HepG2 (cell line): ENCODE results near the gene MAN2B2. TPM values are rescaled to one million over a fixed set of nuclear protein-coding genes. Genes with fewer than 3 reads are reported as not detected.

Source experiments
- DPF2 ChIP-seq: sonication (generic); formaldehyde crosslinking; IDR thresholded peaks from 2 replicates; pipeline ENCODE4 v1.4.0; 2020; ENCODE audit warnings: mild to moderate bottlenecking, low read depth, missing genetic modification reagents, borderline replicate concordance
- IRF9 ChIP-seq: sonication (generic); formaldehyde crosslinking; IDR thresholded peaks from 2 replicates; pipeline ENCODE4 v1.8.0; 2022; ENCODE audit warnings: missing genetic modification reagents, mild to moderate bottlenecking, borderline replicate concordance
- KLF12 ChIP-seq: sonication (generic); formaldehyde crosslinking; IDR thresholded peaks from 2 replicates; pipeline ENCODE4 v1.4.0; 2020; ENCODE audit warnings: missing genetic modification reagents, borderline replicate concordance
- MAFK ChIP-seq, 2 experiments: IDR thresholded peaks in 1 of 2; conservative IDR thresholded peaks in 1 of 2; 2 replicates each; pipeline ENCODE4 v1.6.1; 2011; ENCODE audit warnings: improper control_type of control experiment in 2 of 2, low read length in 2 of 2
- NR2F6 ChIP-seq, 2 experiments: IDR thresholded peaks; 2 replicates each; pipeline ENCODE4 v1.6.1; 2016; ENCODE audit warnings: antibody characterized with exemption in 1 of 2, mild to moderate bottlenecking in 1 of 2
- RORA ChIP-seq: sonication (generic); formaldehyde crosslinking; IDR thresholded peaks from 2 replicates; pipeline ENCODE4 v1.5.0; 2020; ENCODE audit warnings: mild to moderate bottlenecking, missing genetic modification reagents, moderate library complexity
- ZBTB33 ChIP-seq: sonication (generic); formaldehyde crosslinking; IDR thresholded peaks from 2 replicates; pipeline ENCODE4 v1.4.0; 2020; ENCODE audit warnings: missing genetic modification reagents
- ZNF232 ChIP-seq: sonication (generic); formaldehyde crosslinking; IDR thresholded peaks from 2 replicates; pipeline ENCODE4 v1.4.0; 2020; ENCODE audit warnings: missing genetic modification reagents, borderline replicate concordance
- ZNF292 ChIP-seq: sonication (generic); formaldehyde crosslinking; IDR thresholded peaks from 2 replicates; pipeline ENCODE4 v1.8.1; 2022; ENCODE audit warnings: mild to moderate bottlenecking, low read depth, missing genetic modification reagents, borderline replicate concordance
- ZNF543 ChIP-seq: sonication (generic); formaldehyde crosslinking; IDR thresholded peaks from 2 replicates; pipeline ENCODE4 v1.4.0; 2020; ENCODE audit warnings: mild to moderate bottlenecking, missing genetic modification reagents
- ZNF713 ChIP-seq: sonication (generic); formaldehyde crosslinking; IDR thresholded peaks from 2 replicates; pipeline ENCODE4 v1.4.0; 2020; ENCODE audit warnings: mild to moderate bottlenecking, missing genetic modification reagents
- ZNF777 ChIP-seq: sonication (generic); formaldehyde crosslinking; IDR thresholded peaks from 2 replicates; pipeline ENCODE4 v1.4.0; 2020; ENCODE audit warnings: missing genetic modification reagents
- polyA plus RNA-seq, 8 experiments: library from polyadenylated mRNA; depleted of rRNA in 3 of 8; stranded (reverse) in 7 of 8; unstranded in 1 of 8; fragments of >200 nt; fragmentation: Illumina TruSeq in 4 of 8; extraction: Trizol in 4 of 8; gene quantifications; 2 replicates each; pipeline versions ENCODE4 v1.2.1 to v1.2.3, GENCODE V29; 2011 to 2016; ENCODE audit warnings: low read depth in 4 of 8, missing spikeins in 1 of 8, mixed read lengths in 1 of 8; ENCODE audit not compliant: insufficient read depth in 1 of 8
- total RNA-seq, 5 experiments: library from RNA; depleted of rRNA; stranded (reverse); fragments of >200 nt; fragmentation: Illumina TruSeq; extraction: Trizol; gene quantifications; 2 replicates each; pipeline ENCODE4 v1.2.3, GENCODE V29; 2016; ENCODE audit warnings: low read depth in 1 of 5
- TF ChIP-seq, protein P1 (sequence below): sonication (generic); formaldehyde crosslinking; IDR thresholded peaks from 2 replicates; pipeline ENCODE4 v1.5.0; 2020; ENCODE audit warnings: mild to moderate bottlenecking, missing genetic modification reagents, moderate library complexity
- TF ChIP-seq, protein P2 (sequence below): sonication (generic); formaldehyde crosslinking; IDR thresholded peaks from 2 replicates; pipeline ENCODE4 v1.4.0; 2020; ENCODE audit warnings: missing genetic modification reagents
- TF ChIP-seq, protein P3 (sequence below): sonication (generic); formaldehyde crosslinking; IDR thresholded peaks from 2 replicates; pipeline ENCODE4 v1.4.0; 2020; ENCODE audit warnings: missing genetic modification reagents
- TF ChIP-seq, protein P4 (sequence below): sonication (generic); formaldehyde crosslinking; IDR thresholded peaks from 2 replicates; pipeline ENCODE4 v1.5.0; 2020; ENCODE audit warnings: mild to moderate bottlenecking, missing genetic modification reagents, borderline replicate concordance

Gene MAN2B2
- total and polyA plus RNA-seq, 2 of the 13 experiments (the other 11 are each of a cell fraction or from before 2014, with no cell fraction given) = 4.8 to 5.4 TPM

DNA sequence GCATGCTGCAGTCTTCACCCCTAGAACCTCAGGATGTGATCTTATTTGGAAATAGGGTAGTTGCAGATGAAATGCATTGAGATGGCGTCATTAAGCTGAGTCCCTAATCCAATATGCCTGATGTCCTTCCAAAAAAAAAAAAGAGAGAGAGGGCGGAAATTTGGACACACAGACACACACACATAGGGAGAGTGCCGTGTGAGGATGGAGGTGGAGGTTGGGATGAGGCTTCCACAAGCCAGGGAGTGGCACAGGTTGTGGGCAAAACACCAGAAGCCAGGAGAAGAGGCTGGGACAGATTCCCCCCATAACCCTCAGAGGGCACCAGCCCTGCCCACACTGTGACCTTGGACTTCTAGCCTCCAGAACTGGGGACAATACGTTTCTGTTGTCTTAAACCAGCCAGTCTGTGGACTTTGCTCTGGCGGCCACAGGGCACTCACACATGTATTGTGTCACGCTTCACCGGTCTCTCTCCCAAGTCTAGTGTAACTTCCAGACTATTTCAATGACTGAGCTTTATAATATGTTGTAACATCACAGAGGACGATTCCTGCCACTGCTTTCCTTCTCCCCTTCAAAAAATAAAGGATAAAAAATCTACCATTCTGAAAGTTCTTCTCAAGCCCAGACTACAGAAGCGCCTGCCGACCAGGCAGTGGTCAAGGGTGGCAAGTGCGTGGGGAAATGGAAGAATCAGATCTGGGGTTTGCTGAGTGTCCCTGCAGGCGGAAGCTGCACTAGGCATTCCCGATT, 35.8 kb upstream of the MAN2B2 start (continued):
- no peak for TF ChIP-seq KLF12
- TF ChIP-seq, protein P1, sequence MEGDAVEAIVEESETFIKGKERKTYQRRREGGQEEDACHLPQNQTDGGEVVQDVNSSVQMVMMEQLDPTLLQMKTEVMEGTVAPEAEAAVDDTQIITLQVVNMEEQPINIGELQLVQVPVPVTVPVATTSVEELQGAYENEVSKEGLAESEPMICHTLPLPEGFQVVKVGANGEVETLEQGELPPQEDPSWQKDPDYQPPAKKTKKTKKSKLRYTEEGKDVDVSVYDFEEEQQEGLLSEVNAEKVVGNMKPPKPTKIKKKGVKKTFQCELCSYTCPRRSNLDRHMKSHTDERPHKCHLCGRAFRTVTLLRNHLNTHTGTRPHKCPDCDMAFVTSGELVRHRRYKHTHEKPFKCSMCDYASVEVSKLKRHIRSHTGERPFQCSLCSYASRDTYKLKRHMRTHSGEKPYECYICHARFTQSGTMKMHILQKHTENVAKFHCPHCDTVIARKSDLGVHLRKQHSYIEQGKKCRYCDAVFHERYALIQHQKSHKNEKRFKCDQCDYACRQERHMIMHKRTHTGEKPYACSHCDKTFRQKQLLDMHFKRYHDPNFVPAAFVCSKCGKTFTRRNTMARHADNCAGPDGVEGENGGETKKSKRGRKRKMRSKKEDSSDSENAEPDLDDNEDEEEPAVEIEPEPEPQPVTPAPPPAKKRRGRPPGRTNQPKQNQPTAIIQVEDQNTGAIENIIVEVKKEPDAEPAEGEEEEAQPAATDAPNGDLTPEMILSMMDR (CRISPR knock-in tag) = peak; percentile 28; the same call in 1 of the 2 replicates
- TF ChIP-seq DPF2 (CRISPR knock-in tag) = peak; percentile 70; the same call in 1 of the 2 replicates
- peak; percentile 73 for TF ChIP-seq NR2F6 (IDR thresholded peaks at IDR 0.05)
- peak; percentile 82 for TF ChIP-seq NR2F6 (CRISPR knock-in tag; IDR thresholded peaks at IDR 0.05)
- no peak for TF ChIP-seq IRF9
- no peak for TF ChIP-seq ZNF713 (CRISPR knock-in tag)
- peak; percentile 43; the same call in 1 of the 2 replicates for TF ChIP-seq ZNF292
- TF ChIP-seq MAFK (conservative IDR thresholded peaks at IDR 0.05 in 1 of 2, IDR thresholded peaks at IDR 0.05 in 1 of 2; ENCODE audit: low read length in 2 of 2) = 0 out of 4 replicates have a peak, but pooled peaks of 1 of the 2 experiments have one; percentile 22
- TF ChIP-seq ZNF777 (CRISPR knock-in tag) = no peak
- no peak for TF ChIP-seq ZNF232
- no peak for TF ChIP-seq RORA (CRISPR knock-in tag)
- TF ChIP-seq, protein P2, sequence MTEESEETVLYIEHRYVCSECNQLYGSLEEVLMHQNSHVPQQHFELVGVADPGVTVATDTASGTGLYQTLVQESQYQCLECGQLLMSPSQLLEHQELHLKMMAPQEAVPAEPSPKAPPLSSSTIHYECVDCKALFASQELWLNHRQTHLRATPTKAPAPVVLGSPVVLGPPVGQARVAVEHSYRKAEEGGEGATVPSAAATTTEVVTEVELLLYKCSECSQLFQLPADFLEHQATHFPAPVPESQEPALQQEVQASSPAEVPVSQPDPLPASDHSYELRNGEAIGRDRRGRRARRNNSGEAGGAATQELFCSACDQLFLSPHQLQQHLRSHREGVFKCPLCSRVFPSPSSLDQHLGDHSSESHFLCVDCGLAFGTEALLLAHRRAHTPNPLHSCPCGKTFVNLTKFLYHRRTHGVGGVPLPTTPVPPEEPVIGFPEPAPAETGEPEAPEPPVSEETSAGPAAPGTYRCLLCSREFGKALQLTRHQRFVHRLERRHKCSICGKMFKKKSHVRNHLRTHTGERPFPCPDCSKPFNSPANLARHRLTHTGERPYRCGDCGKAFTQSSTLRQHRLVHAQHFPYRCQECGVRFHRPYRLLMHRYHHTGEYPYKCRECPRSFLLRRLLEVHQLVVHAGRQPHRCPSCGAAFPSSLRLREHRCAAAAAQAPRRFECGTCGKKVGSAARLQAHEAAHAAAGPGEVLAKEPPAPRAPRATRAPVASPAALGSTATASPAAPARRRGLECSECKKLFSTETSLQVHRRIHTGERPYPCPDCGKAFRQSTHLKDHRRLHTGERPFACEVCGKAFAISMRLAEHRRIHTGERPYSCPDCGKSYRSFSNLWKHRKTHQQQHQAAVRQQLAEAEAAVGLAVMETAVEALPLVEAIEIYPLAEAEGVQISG (CRISPR knock-in tag) = no peak
- TF ChIP-seq ZBTB33 (CRISPR knock-in tag) = no peak
- TF ChIP-seq, protein P3, sequence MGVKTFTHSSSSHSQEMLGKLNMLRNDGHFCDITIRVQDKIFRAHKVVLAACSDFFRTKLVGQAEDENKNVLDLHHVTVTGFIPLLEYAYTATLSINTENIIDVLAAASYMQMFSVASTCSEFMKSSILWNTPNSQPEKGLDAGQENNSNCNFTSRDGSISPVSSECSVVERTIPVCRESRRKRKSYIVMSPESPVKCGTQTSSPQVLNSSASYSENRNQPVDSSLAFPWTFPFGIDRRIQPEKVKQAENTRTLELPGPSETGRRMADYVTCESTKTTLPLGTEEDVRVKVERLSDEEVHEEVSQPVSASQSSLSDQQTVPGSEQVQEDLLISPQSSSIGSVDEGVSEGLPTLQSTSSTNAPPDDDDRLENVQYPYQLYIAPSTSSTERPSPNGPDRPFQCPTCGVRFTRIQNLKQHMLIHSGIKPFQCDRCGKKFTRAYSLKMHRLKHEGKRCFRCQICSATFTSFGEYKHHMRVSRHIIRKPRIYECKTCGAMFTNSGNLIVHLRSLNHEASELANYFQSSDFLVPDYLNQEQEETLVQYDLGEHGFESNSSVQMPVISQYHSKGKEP = no peak
- TF ChIP-seq ZNF543 (CRISPR knock-in tag) = no peak
- TF ChIP-seq, protein P4, sequence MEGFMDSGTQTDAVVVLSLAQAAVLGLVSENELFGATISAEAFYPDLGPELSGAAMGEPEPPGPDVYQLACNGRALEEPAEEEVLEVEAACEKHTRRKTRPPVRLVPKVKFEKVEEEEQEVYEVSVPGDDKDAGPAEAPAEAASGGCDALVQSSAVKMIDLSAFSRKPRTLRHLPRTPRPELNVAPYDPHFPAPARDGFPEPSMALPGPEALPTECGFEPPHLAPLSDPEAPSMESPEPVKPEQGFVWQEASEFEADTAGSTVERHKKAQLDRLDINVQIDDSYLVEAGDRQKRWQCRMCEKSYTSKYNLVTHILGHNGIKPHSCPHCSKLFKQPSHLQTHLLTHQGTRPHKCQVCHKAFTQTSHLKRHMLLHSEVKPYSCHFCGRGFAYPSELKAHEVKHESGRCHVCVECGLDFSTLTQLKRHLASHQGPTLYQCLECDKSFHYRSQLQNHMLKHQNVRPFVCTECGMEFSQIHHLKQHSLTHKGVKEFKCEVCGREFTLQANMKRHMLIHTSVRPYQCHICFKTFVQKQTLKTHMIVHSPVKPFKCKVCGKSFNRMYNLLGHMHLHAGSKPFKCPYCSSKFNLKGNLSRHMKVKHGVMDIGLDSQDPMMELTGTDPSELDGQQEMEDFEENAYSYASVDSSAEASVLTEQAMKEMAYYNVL = peak; percentile 86; the same call in 1 of the 2 replicates
